Stimulated activated CD4-positive, alpha-beta T cell treated with anti-CD3 and anti-CD28 coated beads, Interleukin-2, amount 100 ng/mL, for 48 hours (primary cell): ENCODE data around the gene CDSN.
"Not testable (repeated sequence)": the region's sequence is repeated elsewhere in the genome, so short reads cannot be mapped to it uniquely, and the experiment has no call there.

Experiments
- DNase-seq, 2 donors: peaks; one replicate each; pipeline ENCODE4 v3.0.0-alpha.2; 2020

CDSN gene

GRCh38 chr6:31120151-31120915 lies at the start of gene CDSN:
Gene CDSN, minus strand, starts transcription at chr6:31120446. Its CDS starts 27 bp downstream, at chr6:31120419.
- no peak for DNase-seq

GRCh38 chr6:31169123-31169857 lies 49.0 kb upstream of the CDSN start:
- DNase-seq: no peak

- no peak for DNase-seq
These were observed 48.4 kb upstream of the CDSN start for GRCh38 chr6:31168606-31169005.

GRCh38 chr6:31165986-31166385 lies 45.7 kb upstream of the CDSN start:
- DNase-seq: no peak

GRCh38 chr6:31165064-31165832 lies 45.0 kb upstream of the CDSN start:
- DNase-seq: not testable (repeated sequence)

- DNase-seq: not testable (repeated sequence)
These were observed 44.3 kb upstream of the CDSN start for GRCh38 chr6:31164475-31165063.

- no peak for DNase-seq
These were observed 43.7 kb upstream of the CDSN start for GRCh38 chr6:31163922-31164321.

GRCh38 chr6:31162463-31163165 lies 42.4 kb upstream of the CDSN start:
- no peak for DNase-seq

- no peak for DNase-seq
These were observed 41.2 kb upstream of the CDSN start for GRCh38 chr6:31161216-31162126.

- DNase-seq: no peak
These were observed 38.9 kb upstream of the CDSN start for GRCh38 chr6:31158863-31159855.

- peak; percentile 98 for DNase-seq
These were observed 38.1 kb upstream of the CDSN start, which contains the start of gene TCF19 for GRCh38 chr6:31158140-31158862. Gene TCF19, plus strand, starts transcription at chr6:31158589. Its CDS starts 881 bp downstream, at chr6:31159470.

- no peak for DNase-seq
These were observed 37.4 kb upstream of the CDSN start, which contains the start of gene CCHCR1 for GRCh38 chr6:31157513-31158139. Gene CCHCR1, minus strand, starts transcription at chr6:31157802. Its CDS starts 202 bp downstream, at chr6:31157600.

GRCh38 chr6:31156641-31157040 lies 36.4 kb upstream of the CDSN start:
- DNase-seq: no peak

- DNase-seq: no peak
These were observed 34.2 kb upstream of the CDSN start for GRCh38 chr6:31154436-31154835.

- DNase-seq: no peak
These were observed 32.5 kb upstream of the CDSN start for GRCh38 chr6:31152781-31153180.

- DNase-seq: no peak
These were observed 29.7 kb upstream of the CDSN start for GRCh38 chr6:31149827-31150447.

- no peak for DNase-seq
These were observed 25.1 kb upstream of the CDSN start for GRCh38 chr6:31145386-31145785.

- no peak for DNase-seq
These were observed 24.7 kb upstream of the CDSN start for GRCh38 chr6:31144970-31145340.
